Measurements from ENCODE around the gene ZNF224.

Gene ZNF224

GRCh38 chr19:44141191-44142058 is 47.3 kb downstream of the ZNF224 start, which contains the start of gene ZNF234:
Gene ZNF234 (plus strand): TSS chr19:44141554. CDS start chr19:44144633, 3,079 bp downstream.
- DNase-seq, result peak; percentile 52

GRCh38 chr19:44142059-44142433 is 47.9 kb downstream of the ZNF224 start:
- no peak for DNase-seq

- no peak for DNase-seq
Measured at GRCh38 chr19:44149776-44150175, 55.6 kb downstream of the ZNF224 start.

DNA sequence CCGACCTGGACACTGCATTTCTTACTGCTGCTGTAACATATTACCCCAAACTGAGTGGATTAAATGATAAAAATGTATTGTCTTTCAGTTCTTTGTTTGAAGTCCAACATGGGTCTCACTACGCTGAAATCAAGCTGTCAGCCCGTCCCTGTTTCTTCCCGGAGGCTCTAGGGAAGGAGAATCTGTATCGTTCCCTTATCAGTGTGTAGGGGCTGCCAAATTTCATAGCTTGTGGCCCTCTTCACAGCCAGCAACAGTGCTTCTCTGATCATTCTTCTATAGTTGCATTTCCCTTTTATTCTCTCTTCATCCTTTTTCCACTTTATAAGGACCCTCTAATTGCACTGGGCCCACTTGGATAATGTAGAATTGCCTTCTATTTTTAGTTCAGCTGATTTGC is 57.3 kb downstream of the ZNF224 start:
- no peak for DNase-seq

GRCh38 chr19:44156475-44156874 is 62.3 kb downstream of the ZNF224 start:
- no peak for DNase-seq
